ENCODE data around the gene CNOT8.

DNA sequence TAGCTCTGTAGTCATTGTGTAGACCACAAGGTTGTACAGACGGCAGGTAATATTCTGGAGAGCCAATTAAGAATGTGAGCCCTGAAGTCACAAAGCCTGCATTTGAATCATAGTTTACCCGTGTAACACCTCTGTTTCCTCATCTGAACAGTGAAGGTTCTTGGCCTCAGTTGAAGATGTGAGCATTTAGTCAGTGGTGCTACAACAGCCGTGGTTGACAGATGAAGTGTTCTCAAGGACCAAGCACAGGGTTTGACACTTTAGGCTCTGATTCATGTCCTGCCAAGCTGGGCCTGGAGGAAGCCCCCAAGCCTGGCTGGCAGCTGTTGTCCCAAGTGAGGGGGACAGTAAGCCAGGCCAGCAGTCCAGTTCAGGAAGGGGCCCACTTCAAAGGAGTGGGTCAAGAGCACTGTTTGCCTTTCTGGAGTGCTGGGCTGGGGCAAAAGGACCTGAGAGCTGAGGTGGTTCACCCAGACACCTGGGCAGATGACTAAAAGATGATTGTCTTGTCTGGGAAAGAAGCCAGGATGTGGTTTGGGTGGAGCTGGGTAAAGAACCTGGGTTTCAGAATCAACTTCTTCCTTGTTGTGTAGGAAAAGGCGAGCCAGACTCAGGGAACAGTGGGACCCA lies 28.7 kb upstream of the CNOT8 start:
- TF ChIP-seq, protein P1, sequence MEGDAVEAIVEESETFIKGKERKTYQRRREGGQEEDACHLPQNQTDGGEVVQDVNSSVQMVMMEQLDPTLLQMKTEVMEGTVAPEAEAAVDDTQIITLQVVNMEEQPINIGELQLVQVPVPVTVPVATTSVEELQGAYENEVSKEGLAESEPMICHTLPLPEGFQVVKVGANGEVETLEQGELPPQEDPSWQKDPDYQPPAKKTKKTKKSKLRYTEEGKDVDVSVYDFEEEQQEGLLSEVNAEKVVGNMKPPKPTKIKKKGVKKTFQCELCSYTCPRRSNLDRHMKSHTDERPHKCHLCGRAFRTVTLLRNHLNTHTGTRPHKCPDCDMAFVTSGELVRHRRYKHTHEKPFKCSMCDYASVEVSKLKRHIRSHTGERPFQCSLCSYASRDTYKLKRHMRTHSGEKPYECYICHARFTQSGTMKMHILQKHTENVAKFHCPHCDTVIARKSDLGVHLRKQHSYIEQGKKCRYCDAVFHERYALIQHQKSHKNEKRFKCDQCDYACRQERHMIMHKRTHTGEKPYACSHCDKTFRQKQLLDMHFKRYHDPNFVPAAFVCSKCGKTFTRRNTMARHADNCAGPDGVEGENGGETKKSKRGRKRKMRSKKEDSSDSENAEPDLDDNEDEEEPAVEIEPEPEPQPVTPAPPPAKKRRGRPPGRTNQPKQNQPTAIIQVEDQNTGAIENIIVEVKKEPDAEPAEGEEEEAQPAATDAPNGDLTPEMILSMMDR (IDR thresholded peaks at IDR 0.05): no peak
- TF ChIP-seq POLR2A (IDR thresholded peaks at IDR 0.05): no peak
- no peak for TF ChIP-seq POLR2AphosphoS5 (IDR thresholded peaks at IDR 0.05; ENCODE audit: insufficient read depth in 1 of 2, low read depth in 1 of 2)
